Vagina (tissue), 2 donors: ENCODE data around the gene ANKRD10. TPM values are rescaled to one million over a fixed set of nuclear protein-coding genes. Genes with fewer than 3 reads are reported as not detected.

Experiments used
- DNase-seq, 2 donors: peaks; one replicate each; pipeline ENCODE4 v3.0.0-alpha.2; 2017; ENCODE audit errors: extremely low spot score in 2 of 2
- H3K27ac ChIP-seq: fragments of 200-600 bp; sonication (generic); one replicate; pipeline ENCODE4 v1.5.1; 2019
- H3K27me3 ChIP-seq: fragments of 200-600 bp; sonication (generic); one replicate; pipeline ENCODE4 v1.5.1; 2019
- H3K36me3 ChIP-seq, 2 donors: fragments of 200-600 bp; sonication (generic); one replicate each; pipeline ENCODE4 v1.5.1; 2017 to 2019
- H3K4me1 ChIP-seq: fragments of 200-600 bp; sonication (generic); one replicate; pipeline ENCODE4 v1.5.1; 2019
- H3K4me3 ChIP-seq, 2 donors: fragments of 200-600 bp; sonication (generic); 1 replicate in 1 of 2; 2 replicates in 1 of 2; pipeline ENCODE4 v1.5.1; 2016 to 2019
- H3K9me3 ChIP-seq: fragments of 200-600 bp; sonication (generic); one replicate; pipeline ENCODE4 v1.5.1; 2019
- CTCF ChIP-seq, 3 experiments: fragments of 450-650 bp in 2 of 3; fragments of 200-600 bp in 1 of 3; sonication (generic) in 1 of 3; IDR thresholded peaks; one replicate each; pipeline ENCODE4 v1.5.1; 2017 to 2019; ENCODE audit warnings: antibody characterized with exemption in 3 of 3, mild to moderate bottlenecking in 2 of 3, moderate library complexity in 2 of 3
- POLR2A ChIP-seq, 2 donors: fragments of 450-650 bp; IDR thresholded peaks; one replicate each; pipeline ENCODE4 v1.6.1; 2017; ENCODE audit warnings: antibody characterized with exemption in 2 of 2, mild to moderate bottlenecking in 2 of 2, moderate library complexity in 2 of 2
- POLR2AphosphoS5 ChIP-seq, 2 donors: sonication (generic); formaldehyde crosslinking; IDR thresholded peaks; one replicate each; pipeline ENCODE4 v1.9.0; 2017; ENCODE audit warnings: antibody characterized with exemption in 2 of 2, mild to moderate bottlenecking in 2 of 2, low read depth in 1 of 2; ENCODE audit not compliant: insufficient read depth in 1 of 2
- intact Hi-C: fragments of 100-400 bp; cut with DNase I; formaldehyde crosslinking; loops from one replicate; pipeline ENCODE4 v1.15.1; 2023
- small RNA-seq: library from RNA; depleted of rRNA; stranded (forward); fragments of <200 nt; gene quantifications from one replicate; pipeline ENCODE3, GENCODE V24; 2016
- total RNA-seq: library from RNA; depleted of rRNA; stranded (reverse); fragments of >200 nt; gene quantifications from one replicate; pipeline ENCODE4 v1.2.3, GENCODE V29; 2016

ANKRD10 gene
- total RNA-seq, 1 donor from 2014 or later = 114 TPM

GRCh38 chr13:110828705-110829104 is 86.2 kb downstream of the ANKRD10 start:
- peak in 1 of 2 donors; percentile 32 for DNase-seq
- no peak for TF ChIP-seq POLR2A (IDR thresholded peaks at IDR 0.05)
- TF ChIP-seq POLR2AphosphoS5 (IDR thresholded peaks at IDR 0.05; ENCODE audit: insufficient read depth in 1 of 2, low read depth in 1 of 2) = no peak
- TF ChIP-seq CTCF (IDR thresholded peaks at IDR 0.05) = no peak
- Histone ChIP-seq H3K27me3 (no peaks in the 10 kb centered on the region), H3K27ac (no peak overlapping the region), H3K4me3 (no peak overlapping the region), H3K36me3 (no peaks in the 10 kb centered on the region), H3K9me3 (no peaks in the 10 kb centered on the region), H3K4me1 (no peaks in the 10 kb centered on the region)
- intact Hi-C loops = no loop called here

Small RNA genes within 50 kb of the gene (small RNA-seq; reads per million reads assigned to genes)
- gene AL442128.1 = not detected

Other genes starting within 250 kb of the ANKRD10 start
- 65.1 TPM for gene CARS2, start 209.0 kb downstream of the ANKRD10 start, total RNA-seq
- 25.5 TPM for gene ING1, start 201.4 kb downstream of the ANKRD10 start, total RNA-seq
- 57.5 TPM for gene ARHGEF7, start 200.2 kb upstream of the ANKRD10 start, total RNA-seq